Colonic mucosa (tissue), 4 donors: Measurements from ENCODE around the gene LAMC2. TPM values are rescaled to one million over a fixed set of nuclear protein-coding genes. Genes with fewer than 3 reads are reported as not detected.

ENCODE experiments used
- DNase-seq: peaks from one replicate; pipeline ENCODE4 v3.0.0-alpha.2; 2020
- H3K27ac ChIP-seq: fragments of 200-600 bp; one replicate; pipeline ENCODE4 v1.8.0; 2021
- H3K27me3 ChIP-seq: fragments of 200-600 bp; one replicate; pipeline ENCODE4 v1.8.0; 2021
- H3K36me3 ChIP-seq: fragments of 200-600 bp; one replicate; pipeline ENCODE4 v1.8.0; 2021
- H3K4me1 ChIP-seq: fragments of 200-600 bp; one replicate; pipeline ENCODE4 v1.8.0; 2021; ENCODE audit warnings: mild to moderate bottlenecking
- H3K4me3 ChIP-seq: fragments of 200-600 bp; one replicate; pipeline ENCODE4 v1.8.0; 2021
- H3K9ac ChIP-seq, 2 donors: one replicate each; pipeline ENCODE4 v1.7.0; 2013; ENCODE audit warnings: control low read depth in 2 of 2, low read depth in 2 of 2, low read length in 2 of 2
- H3K9me3 ChIP-seq: fragments of 200-600 bp; one replicate; pipeline ENCODE4 v1.8.0; 2021
- CTCF ChIP-seq: fragments of 200-600 bp; IDR thresholded peaks from one replicate; pipeline ENCODE4 v1.8.0; 2022; ENCODE audit warnings: antibody characterized with exemption, mild to moderate bottlenecking
- intact Hi-C: fragments of 100-400 bp; cut with DNase I; formaldehyde crosslinking; loops from one replicate; pipeline ENCODE4 v1.14.1; 2022
- total RNA-seq, 2 donors: library from RNA; stranded (reverse); fragmentation: NEBNext Ultra II Directional in 1 of 2; extraction: Animal tissue kit (Norgen Biotek cat#: 25700) in 1 of 2; gene quantifications; one replicate each; pipeline ENCODE4 v1.2.1, GENCODE V29; 2021
- donor health status: healthy.
- donor health status: DM: no; HTN: no; CAD: no.
- donor health status: DM: no; HTN: no; CAD: no.

Gene LAMC2
- total RNA-seq, 2 donors from 2014 or later, result 25.3 to 27.7 TPM

- no peak overlapping the region for H3K27ac ChIP-seq
- H3K9me3 ChIP-seq, result no peaks in the 10 kb centered on the region
- no peak for DNase-seq
- TF ChIP-seq CTCF, result no peak
- intact Hi-C loops, result no loop called here
- no peaks in the 10 kb centered on the region for H3K27me3 ChIP-seq
- no peak overlapping the region for H3K9ac ChIP-seq
- no peak overlapping the region for H3K4me3 ChIP-seq
- no peaks in the 10 kb centered on the region for H3K4me1 ChIP-seq
- H3K36me3 ChIP-seq, result no peaks in the 10 kb centered on the region
Measured at GRCh38 chr1:183167676-183168075, 18.4 kb upstream of the LAMC2 start.

- Histone ChIP-seq H3K9me3 (no peaks in the 10 kb centered on the region), H3K4me1 (no peaks in the 10 kb centered on the region), H3K27ac (no peak overlapping the region), H3K4me3 (no peak overlapping the region), H3K9ac (no peak overlapping the region), H3K36me3 (no peaks in the 10 kb centered on the region), H3K27me3 (no peaks in the 10 kb centered on the region)
- no peak for TF ChIP-seq CTCF
- no peak for DNase-seq
- intact Hi-C loops, result no loop called here
Measured at GRCh38 chr1:183168308-183168707, 17.8 kb upstream of the LAMC2 start.

GRCh38 chr1:183173828-183174227 lies 12.2 kb upstream of the LAMC2 start:
- DNase-seq, result no peak
- Histone ChIP-seq H3K36me3 (no peaks in the 10 kb centered on the region), H3K27me3 (no peaks in the 10 kb centered on the region), H3K27ac (no peak overlapping the region), H3K4me1 (no peaks in the 10 kb centered on the region), H3K9me3 (no peaks in the 10 kb centered on the region), H3K4me3 (no peak overlapping the region), H3K9ac (no peak overlapping the region)
- TF ChIP-seq CTCF, result no peak
- intact Hi-C loops, result no loop called here

GRCh38 chr1:183175631-183176030 lies 10.4 kb upstream of the LAMC2 start:
- Histone ChIP-seq H3K36me3 (no peaks in the 10 kb centered on the region), H3K4me1 (no peaks in the 10 kb centered on the region), H3K4me3 (no peak overlapping the region), H3K27ac (no peak overlapping the region), H3K27me3 (no peaks in the 10 kb centered on the region), H3K9me3 (no peaks in the 10 kb centered on the region), H3K9ac (no peak overlapping the region)
- intact Hi-C loops, result no loop called here
- DNase-seq, result no peak
- no peak for TF ChIP-seq CTCF

- TF ChIP-seq CTCF, result no peak
- H3K36me3 ChIP-seq, result no peaks in the 10 kb centered on the region
- H3K27me3 ChIP-seq, result no peaks in the 10 kb centered on the region
- H3K4me1 ChIP-seq, result no peaks in the 10 kb centered on the region
- H3K9ac ChIP-seq, result no peak overlapping the region
- intact Hi-C loops, result no loop called here
- H3K27ac ChIP-seq, result no peak overlapping the region
- DNase-seq, result no peak
- no peaks in the 10 kb centered on the region for H3K9me3 ChIP-seq
- H3K4me3 ChIP-seq, result no peak overlapping the region
Measured at GRCh38 chr1:183178545-183178944, 7.5 kb upstream of the LAMC2 start.

GRCh38 chr1:183179033-183179432 lies 7.0 kb upstream of the LAMC2 start:
- no peak overlapping the region for H3K27ac ChIP-seq
- intact Hi-C loops, result no loop called here
- H3K4me1 ChIP-seq, result no peaks in the 10 kb centered on the region
- no peak for TF ChIP-seq CTCF
- no peak overlapping the region for H3K4me3 ChIP-seq
- H3K27me3 ChIP-seq, result no peaks in the 10 kb centered on the region
- no peaks in the 10 kb centered on the region for H3K9me3 ChIP-seq
- H3K36me3 ChIP-seq, result no peaks in the 10 kb centered on the region
- no peak for DNase-seq
- no peak overlapping the region for H3K9ac ChIP-seq
